GM19023 (cell line): ENCODE results near the gene CLPX.
"Not testable (repeated sequence)": the region's sequence is repeated elsewhere in the genome, so short reads cannot be mapped to it uniquely, and the experiment has no call there.

Experiments
- ATAC-seq: cut with Tn5 transposase; IDR thresholded peaks from one replicate; pipeline ENCODE4 v1.9.1; 2021; ENCODE audit warnings: mild to moderate bottlenecking, moderate library complexity; ENCODE audit not compliant: unreplicated experiment

CLPX gene

GRCh38 chr15:65175511-65175910 lies 9.6 kb downstream of the CLPX start:
- ATAC-seq = no peak

GRCh38 chr15:65174509-65174908 lies 10.6 kb downstream of the CLPX start:
- ATAC-seq = no peak

- no peak for ATAC-seq
These were observed 12.6 kb downstream of the CLPX start for GRCh38 chr15:65172531-65172930.

- no peak for ATAC-seq
These were observed 13.7 kb downstream of the CLPX start for GRCh38 chr15:65171428-65171827.

- no peak for ATAC-seq
These were observed 19.3 kb downstream of the CLPX start for GRCh38 chr15:65165875-65166274.

- no peak for ATAC-seq
These were observed 21.0 kb downstream of the CLPX start for GRCh38 chr15:65164139-65164538.

- no peak for ATAC-seq
These were observed 22.1 kb downstream of the CLPX start for GRCh38 chr15:65163041-65163440.

GRCh38 chr15:65156692-65157091 lies 28.4 kb downstream of the CLPX start:
- ATAC-seq = no peak

- no peak for ATAC-seq
These were observed 30.4 kb downstream of the CLPX start for GRCh38 chr15:65154720-65155119.

- no peak for ATAC-seq
These were observed 37.2 kb downstream of the CLPX start for GRCh38 chr15:65147902-65148301.

- no peak for ATAC-seq
These were observed 38.7 kb downstream of the CLPX start for GRCh38 chr15:65146438-65146837.

- not testable (repeated sequence) for ATAC-seq
These were observed 46.5 kb downstream of the CLPX start for GRCh38 chr15:65138631-65139030.

- not testable (repeated sequence) for ATAC-seq
These were observed 47.2 kb downstream of the CLPX start for GRCh38 chr15:65137893-65138292.

GRCh38 chr15:65137089-65137488 lies 48.1 kb downstream of the CLPX start:
- ATAC-seq = not testable (repeated sequence)

- ATAC-seq = no peak
These were observed 50.6 kb downstream of the CLPX start for GRCh38 chr15:65134538-65134937.

GRCh38 chr15:65133548-65134200 lies 51.5 kb downstream of the CLPX start, which contains the start of gene PDCD7:
PDCD7 (minus strand) TSS chr15:65133808; CDS start chr15:65133781, 27 bp downstream.
- peak; percentile 83 for ATAC-seq

GRCh38 chr15:65132878-65133547 lies 52.1 kb downstream of the CLPX start:
- ATAC-seq = peak; percentile 55

- no peak for ATAC-seq
These were observed 54.2 kb downstream of the CLPX start for GRCh38 chr15:65130941-65131340.

- ATAC-seq = no peak
These were observed 69.6 kb downstream of the CLPX start for GRCh38 chr15:65115542-65115941.

- ATAC-seq = no peak
These were observed 70.1 kb downstream of the CLPX start, which contains the start of gene UBAP1L for GRCh38 chr15:65115086-65115485. UBAP1L (minus strand) TSS chr15:65115200; CDS start chr15:65106215, 8,985 bp downstream.

- ATAC-seq = no peak
These were observed 74.4 kb downstream of the CLPX start for GRCh38 chr15:65110676-65111292.

GRCh38 chr15:65106011-65106590 lies 79.0 kb downstream of the CLPX start:
- no peak for ATAC-seq
